Measurements from ENCODE around the gene CSMD2. TPM values are rescaled to one million over a fixed set of nuclear protein-coding genes. Genes with fewer than 3 reads are reported as not detected.
"Not testable (repeated sequence)": the region's sequence is repeated elsewhere in the genome, so short reads cannot be mapped to it uniquely, and the experiment has no call there.

CSMD2 gene
- total RNA-seq, 2 donors from 2014 or later = 0.15 to 0.28 TPM

DNA sequence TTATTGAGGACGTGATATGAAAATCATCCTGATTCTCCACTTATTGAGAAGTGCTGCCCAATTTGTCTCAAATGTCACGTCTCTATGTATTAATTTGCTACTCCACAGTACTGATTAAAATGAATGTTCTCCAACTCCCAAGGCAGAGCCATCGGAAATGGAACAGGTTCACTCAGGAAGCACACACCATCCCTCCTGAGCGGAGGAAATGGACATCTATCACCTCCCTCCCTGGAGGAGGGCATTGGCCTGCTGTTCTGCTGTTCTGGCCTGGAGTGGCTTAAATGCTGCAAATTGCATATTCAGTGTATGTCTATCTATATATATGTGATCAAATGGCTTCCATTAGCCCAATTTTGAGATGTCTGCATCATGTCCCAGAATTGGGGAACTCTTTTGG is 140.5 kb downstream of the CSMD2 start:
- intact Hi-C loops (cut with DNase I, micrococcal nuclease) = no loop called here
- ATAC-seq = no peak
- no peak for DNase-seq

DNA sequence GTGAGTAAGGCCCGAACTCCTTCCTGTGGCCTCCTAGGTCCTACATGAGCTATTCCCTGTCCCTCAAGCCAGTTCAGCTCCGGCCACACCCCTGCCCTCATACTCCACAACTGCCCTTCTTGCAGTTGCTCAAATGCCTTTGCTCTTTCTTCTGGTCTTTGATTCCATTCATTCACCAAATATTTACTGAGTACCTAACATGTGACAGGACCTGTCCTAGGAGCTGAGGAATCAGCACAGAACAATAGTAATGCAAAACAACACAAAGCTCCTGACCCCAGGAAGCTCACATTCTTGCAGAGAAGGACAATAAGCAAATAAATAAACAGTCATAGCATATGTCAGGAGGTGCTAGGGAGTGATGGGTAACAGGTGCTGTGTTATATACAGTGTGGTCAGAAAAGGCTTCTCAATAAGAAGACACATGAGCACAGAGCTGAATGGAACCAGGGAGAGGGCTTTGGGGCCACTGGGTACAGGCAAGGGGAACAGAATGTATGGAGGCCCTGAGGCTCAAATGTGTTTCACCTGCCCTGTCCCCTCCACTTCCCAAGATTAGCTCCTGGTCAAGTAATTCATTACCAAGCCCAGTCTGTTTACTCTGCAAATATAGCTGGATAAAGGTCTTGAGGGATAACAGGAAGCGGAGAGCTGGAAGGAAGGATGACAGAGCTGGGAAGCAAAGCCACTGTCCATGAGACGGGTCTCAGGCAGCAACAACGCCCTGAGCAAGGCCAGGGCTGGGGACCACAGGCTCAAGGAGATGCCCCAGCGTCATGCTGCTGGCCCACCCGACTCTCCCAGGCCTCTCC is 145.1 kb downstream of the CSMD2 start:
- ATAC-seq (no peak), DNase-seq (no peak)
- intact Hi-C loops (cut with DNase I, micrococcal nuclease) = no loop called here

DNA sequence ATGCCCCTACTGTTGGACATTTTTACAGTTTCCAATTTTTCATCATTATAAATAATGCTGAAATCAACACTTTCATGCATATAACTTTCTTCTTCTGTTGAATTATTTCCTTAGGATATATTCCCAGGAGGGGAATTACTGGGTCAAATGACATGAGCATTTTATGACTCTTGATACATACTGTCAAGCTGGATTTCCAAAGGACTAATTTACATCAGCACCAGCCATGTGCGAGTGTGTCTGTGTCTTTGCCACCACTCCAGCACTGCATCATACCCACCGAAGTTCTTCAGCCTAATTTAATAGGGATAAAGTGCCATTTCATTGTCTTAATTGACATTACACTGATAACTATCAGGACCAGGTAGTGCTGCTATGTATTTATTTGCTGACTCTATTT is 146.7 kb downstream of the CSMD2 start:
- intact Hi-C loops (cut with DNase I, micrococcal nuclease) = no loop called here

GRCh38 chr1:34016281-34016680 is 148.7 kb downstream of the CSMD2 start:
- intact Hi-C loops (cut with DNase I, micrococcal nuclease); DNase-seq; ATAC-seq: not testable (repeated sequence)

More for the DNA sequence above, 146.7 kb downstream of the CSMD2 start:
- ATAC-seq (no peak), DNase-seq (no peak)

DNA sequence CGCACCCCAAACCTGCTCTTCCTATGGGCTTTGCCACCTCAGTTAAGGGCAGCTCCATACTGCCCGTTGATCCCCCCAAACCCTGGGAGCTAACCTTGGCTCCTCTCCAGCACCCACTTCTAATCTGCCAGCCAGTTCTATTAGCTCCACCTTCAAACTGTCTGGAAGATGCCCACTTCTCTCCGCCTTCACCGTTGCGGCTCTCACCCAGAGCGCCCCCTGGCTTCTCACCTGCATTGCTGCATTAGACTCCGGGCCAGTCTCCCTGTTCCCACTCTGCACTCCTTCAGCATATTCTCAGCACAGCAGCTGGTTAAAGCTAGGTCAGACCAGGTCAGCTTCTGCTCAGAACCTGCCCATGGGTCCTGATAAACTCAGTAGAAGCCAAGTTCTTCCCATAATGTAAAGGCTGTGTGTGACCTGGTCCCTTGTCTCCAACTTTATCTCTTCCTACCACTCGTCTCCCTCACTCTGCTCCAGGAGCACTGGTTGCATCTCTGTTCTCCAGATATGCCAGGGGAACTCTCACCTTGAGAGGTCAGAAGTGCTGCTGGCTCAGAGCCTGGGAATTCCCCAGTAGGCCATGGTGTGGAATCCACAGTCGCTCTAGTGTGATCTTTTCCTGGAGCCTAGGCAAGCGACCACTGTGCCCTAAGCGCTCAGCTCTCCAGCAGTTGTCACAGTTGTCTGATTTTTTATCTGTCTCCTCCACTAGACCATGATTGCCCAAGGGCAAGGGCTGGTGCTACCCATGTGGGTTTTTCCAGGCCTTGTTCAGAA is 150.9 kb downstream of the CSMD2 start:
- intact Hi-C loops (cut with DNase I, micrococcal nuclease) = no loop called here
- DNase-seq (peak in 1 of 2 donors; percentile 9), ATAC-seq (no peak)

DNA sequence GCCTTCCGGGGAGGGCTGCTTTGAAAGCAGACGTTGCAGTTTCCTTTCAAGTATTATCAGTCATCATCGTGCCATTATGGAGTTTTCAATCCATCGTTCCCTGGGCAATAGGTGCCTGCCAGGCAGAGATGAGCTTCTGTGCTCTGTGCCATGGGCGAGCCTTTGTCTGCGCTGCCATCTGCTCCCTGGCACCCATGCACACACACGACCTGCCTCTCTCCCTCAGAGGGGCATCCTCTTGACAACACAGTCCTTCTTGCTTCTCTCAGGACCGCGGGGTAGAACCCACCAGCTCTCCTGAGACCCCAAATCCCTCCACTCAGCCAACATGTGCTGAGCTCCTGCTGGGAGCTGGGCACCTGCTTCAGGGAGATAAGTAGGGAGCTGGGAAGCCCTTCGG is 151.9 kb downstream of the CSMD2 start:
- ATAC-seq (no peak), DNase-seq (no peak)
- intact Hi-C loops (cut with DNase I, micrococcal nuclease) = no loop called here

- intact Hi-C loops (cut with DNase I, micrococcal nuclease) = no loop called here
- ATAC-seq = no peak
- DNase-seq = no peak
Measured at GRCh38 chr1:34009340-34009985, 155.6 kb downstream of the CSMD2 start.

DNA sequence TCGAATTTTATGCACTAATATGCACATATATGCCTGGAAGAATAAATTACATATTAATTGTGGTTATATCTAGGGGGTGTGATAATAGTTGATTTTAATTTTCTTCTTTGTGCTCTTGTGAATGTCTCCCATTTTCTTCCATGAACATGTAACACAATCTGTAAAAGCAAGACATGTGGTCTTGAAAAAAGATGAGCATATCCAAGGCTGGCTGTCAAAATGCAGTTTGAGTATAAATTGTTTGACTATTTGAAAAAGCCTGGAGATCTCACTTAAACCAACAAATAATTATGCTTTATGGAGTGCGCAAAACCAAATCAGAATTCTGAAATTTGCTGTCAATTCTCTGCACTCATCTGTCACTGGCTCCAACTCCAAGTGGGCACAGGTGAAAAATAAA is 157.3 kb downstream of the CSMD2 start:
- intact Hi-C loops (cut with DNase I, micrococcal nuclease) = no loop called here
- DNase-seq (no peak), ATAC-seq (no peak)

DNA sequence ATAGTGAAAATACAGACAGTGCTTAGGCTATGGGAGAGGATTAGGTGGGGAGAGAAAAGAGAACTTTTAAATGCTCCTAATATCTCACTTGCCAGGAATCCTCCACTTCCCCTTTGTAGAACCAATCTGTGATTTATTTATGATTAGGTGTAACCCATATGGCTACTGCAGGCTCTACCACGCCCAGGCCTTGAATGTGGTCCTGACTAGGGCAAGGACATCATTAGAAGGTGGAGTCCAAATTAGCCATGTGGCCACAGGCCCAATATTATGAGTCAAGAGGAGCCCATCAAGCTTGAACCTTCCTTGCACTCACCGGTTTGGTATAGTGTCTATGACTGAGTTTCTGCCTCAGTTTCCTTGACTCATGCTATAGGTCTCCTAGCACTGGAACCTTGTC is 159.7 kb downstream of the CSMD2 start:
- intact Hi-C loops (cut with DNase I, micrococcal nuclease) = no loop called here
- no peak for DNase-seq
- no peak for ATAC-seq

- no peak for DNase-seq
- ATAC-seq = no peak
- intact Hi-C loops (cut with DNase I, micrococcal nuclease) = no loop called here
Measured at GRCh38 chr1:34002810-34003209, 162.2 kb downstream of the CSMD2 start.

DNA sequence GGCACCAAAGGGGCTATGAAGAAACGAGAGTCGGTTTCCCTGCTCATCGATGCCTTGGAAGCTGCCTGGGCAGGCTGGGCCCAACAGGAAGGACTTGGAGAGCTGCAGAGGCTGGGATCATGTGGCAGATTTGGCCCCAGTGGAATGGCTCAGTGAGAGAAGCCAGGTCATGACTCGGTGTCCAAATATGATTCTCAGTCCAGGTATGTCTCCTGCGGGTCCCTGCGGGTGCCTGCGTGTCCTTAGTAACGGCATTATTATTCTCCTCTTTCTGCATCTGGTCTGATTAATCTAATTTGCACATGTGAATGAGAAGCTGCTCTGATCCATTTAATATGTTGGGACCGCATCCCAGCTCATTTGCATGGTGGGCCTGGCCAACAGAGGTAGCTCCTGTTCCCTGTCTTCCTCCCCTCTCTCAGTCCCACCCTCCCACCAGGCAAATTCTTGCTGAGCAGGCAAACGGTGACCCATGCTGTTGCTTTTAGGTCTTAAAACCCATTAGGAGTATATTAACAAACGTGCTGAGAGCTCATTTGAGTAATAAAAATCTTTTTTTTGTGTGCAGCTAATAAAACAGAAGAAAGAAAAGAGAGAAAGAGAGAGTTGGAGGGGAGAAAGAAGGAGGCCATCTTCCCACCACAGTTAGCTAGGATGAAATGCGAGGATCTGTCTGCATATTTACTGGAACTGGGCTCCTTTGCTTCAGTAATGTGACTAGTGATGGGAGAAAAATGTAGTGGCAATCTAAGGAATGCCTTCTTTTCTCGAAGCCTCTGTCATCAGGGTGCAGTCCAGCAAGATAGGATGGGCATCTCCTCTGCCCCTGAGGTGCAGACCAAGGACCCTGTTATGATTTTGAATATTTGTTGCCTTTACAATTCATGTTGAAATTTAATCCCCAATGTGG is 167.6 kb downstream of the CSMD2 start:
- intact Hi-C loops (cut with DNase I, micrococcal nuclease) = no loop called here
- ATAC-seq (no peak), DNase-seq (no peak)

- intact Hi-C loops (cut with DNase I, micrococcal nuclease) = no loop called here
- no peak for ATAC-seq
- no peak for DNase-seq
Measured at GRCh38 chr1:33996281-33996680, 168.7 kb downstream of the CSMD2 start.

- ATAC-seq = no peak
Measured at GRCh38 chr1:33993301-33993700, 171.7 kb downstream of the CSMD2 start.

DNA sequence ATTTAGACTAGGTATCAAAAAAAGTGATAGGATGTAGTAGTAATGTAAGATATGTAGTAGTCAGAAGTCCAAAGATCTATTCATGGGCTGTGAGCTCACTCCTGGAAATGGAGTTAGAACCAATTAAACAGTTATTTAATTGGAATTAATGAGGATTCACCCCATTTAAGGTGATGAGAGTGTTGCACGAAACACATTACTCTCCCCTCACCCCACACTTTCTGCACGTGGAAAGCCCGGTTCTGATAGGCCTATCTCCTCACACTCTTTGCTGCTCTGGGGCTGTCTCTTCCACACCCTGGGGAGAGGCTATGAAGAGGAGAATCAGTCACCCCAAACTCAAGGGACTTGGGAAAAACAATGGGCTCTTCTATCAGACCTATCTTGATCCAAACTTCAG is 174.7 kb downstream of the CSMD2 start:
- DNase-seq = no peak
- no peak for ATAC-seq
- intact Hi-C loops (cut with DNase I, micrococcal nuclease) = no loop called here

More at GRCh38 chr1:33993301-33993700, 171.7 kb downstream of the CSMD2 start:
- intact Hi-C loops (cut with DNase I, micrococcal nuclease) = no loop called here
- no peak for DNase-seq

DNA sequence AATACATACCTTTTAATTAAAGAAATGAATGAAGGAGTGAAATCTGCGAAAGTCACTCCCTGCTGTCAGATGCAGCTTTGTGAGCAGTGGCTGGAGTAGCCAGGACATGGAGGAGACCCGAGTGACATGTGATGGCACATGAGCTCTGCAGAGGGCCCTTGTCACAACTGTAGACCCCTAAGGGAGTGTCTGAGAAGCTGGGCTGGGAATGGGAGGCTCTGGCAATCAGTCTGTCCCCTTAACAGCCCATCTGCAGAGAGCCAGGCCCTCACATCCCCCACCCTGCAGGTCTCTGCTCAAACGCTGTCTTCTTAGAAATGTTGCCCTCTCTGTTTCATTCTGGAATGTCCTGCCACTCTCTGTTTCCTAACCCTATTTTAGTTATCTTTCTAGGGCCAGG is 176.9 kb downstream of the CSMD2 start:
- DNase-seq = no peak
- no peak for ATAC-seq
- intact Hi-C loops (cut with DNase I, micrococcal nuclease) = no loop called here

- intact Hi-C loops (cut with DNase I, micrococcal nuclease) = no loop called here
- ATAC-seq (peak; percentile 30), DNase-seq (peak; percentile 10 to 57)
Measured at GRCh38 chr1:33986390-33987095, 178.5 kb downstream of the CSMD2 start.

- DNase-seq (no peak), ATAC-seq (no peak)
- intact Hi-C loops (cut with DNase I, micrococcal nuclease) = no loop called here
Measured at GRCh38 chr1:33985656-33986055, 179.4 kb downstream of the CSMD2 start.

DNA sequence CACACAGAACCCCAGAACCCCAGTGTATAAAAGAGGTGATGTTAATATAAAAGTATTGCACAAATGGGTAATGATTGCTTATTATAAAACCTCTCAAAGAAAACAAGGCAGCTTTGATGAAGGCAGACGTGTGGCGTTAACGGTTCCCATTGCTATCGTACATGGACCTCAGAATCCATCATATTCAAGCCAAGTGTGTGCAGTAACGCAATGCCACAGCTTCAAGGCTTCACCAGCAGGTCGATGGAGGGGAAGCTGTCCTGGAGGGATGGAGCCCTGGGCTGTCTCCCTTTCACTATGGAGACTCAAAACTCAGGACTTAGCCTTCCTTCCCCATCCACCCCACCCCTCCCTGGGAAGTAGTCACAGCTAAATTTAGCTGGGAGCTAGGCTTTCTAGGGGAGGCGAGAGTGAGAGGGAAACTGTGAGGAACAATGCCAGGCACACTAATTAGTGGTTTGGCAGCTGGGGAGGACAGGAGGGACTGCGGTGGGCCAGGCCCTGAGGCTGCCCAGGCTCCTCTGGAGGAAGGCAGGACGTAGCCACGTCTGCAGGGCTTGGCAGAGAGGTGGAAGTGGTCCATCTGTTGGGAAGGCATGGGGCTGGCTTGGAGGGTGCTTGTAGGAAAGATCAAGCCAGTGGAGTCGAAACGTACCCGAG is 180.0 kb downstream of the CSMD2 start:
- intact Hi-C loops (cut with DNase I, micrococcal nuclease) = no loop called here
- DNase-seq (no peak), ATAC-seq (no peak)

Measured in left colon (tissue), 2 donors.